Astrocyte (in vitro differentiated cells and primary cell): ENCODE data around the gene CASK. TPM values are rescaled to one million over a fixed set of nuclear protein-coding genes. Genes with fewer than 3 reads are reported as not detected.

Experiments used
- DNase-seq: peaks from one replicate; pipeline ENCODE4 v3.0.0-alpha.2; 2010; ENCODE audit warnings: low read depth
- FAIRE-seq: peaks from 2 replicates; lab custom pipeline; 2011; peaks lifted over from hg19 to GRCh38; lab: Jason Lieb, UNC
- H2AFZ ChIP-seq: 2 replicates; pipeline ENCODE4 v1.6.0; 2012; ENCODE audit warnings: low read depth, low read length, inconsistent platforms
- H3K27ac ChIP-seq: 2 replicates; pipeline ENCODE4 v1.5.1; 2011; ENCODE audit warnings: low read depth, low read length, inconsistent platforms
- H3K27me3 ChIP-seq: 2 replicates; pipeline ENCODE4 v1.6.0; 2011; ENCODE audit warnings: low read length, inconsistent platforms; ENCODE audit not compliant: insufficient read depth
- H3K36me3 ChIP-seq: 2 replicates; pipeline ENCODE4 v1.5.1; 2011; ENCODE audit warnings: low read length, inconsistent platforms; ENCODE audit not compliant: insufficient read depth
- H3K4me1 ChIP-seq: 2 replicates; pipeline ENCODE4 v1.5.1; 2011; ENCODE audit warnings: low read length, inconsistent platforms; ENCODE audit not compliant: insufficient read depth
- H3K4me2 ChIP-seq: 2 replicates; pipeline ENCODE4 v1.6.0; 2012; ENCODE audit warnings: low read length, inconsistent platforms
- H3K4me3 ChIP-seq: 2 replicates; pipeline ENCODE4 v1.5.1; 2011; ENCODE audit warnings: low read depth, mild to moderate bottlenecking, low read length, inconsistent platforms; ENCODE audit not compliant: insufficient read depth
- H3K79me2 ChIP-seq: 2 replicates; pipeline ENCODE4 v1.6.0; 2012; ENCODE audit warnings: mild to moderate bottlenecking, low read length, inconsistent platforms; ENCODE audit not compliant: insufficient read depth
- H3K9ac ChIP-seq: 2 replicates; pipeline ENCODE4 v1.6.0; 2012; ENCODE audit warnings: mild to moderate bottlenecking, low read length, inconsistent platforms
- H3K9me3 ChIP-seq: 2 replicates; pipeline ENCODE4 v1.5.1; 2012; ENCODE audit warnings: low read depth, mild to moderate bottlenecking, low read length, inconsistent platforms; ENCODE audit not compliant: insufficient read depth
- H4K20me1 ChIP-seq: 2 replicates; pipeline ENCODE4 v1.6.0; 2012; ENCODE audit warnings: low read length, inconsistent platforms; ENCODE audit not compliant: insufficient read depth
- H3K27ac Mint-ChIP-seq: one replicate; pipeline ENCODE4 v1.8.0; 2021; ENCODE audit warnings: mild to moderate bottlenecking, mixed read lengths; ENCODE audit not compliant: unreplicated experiment
- H3K27me3 Mint-ChIP-seq: one replicate; pipeline ENCODE4 v1.8.0; 2021; ENCODE audit warnings: low read depth, mixed read lengths; ENCODE audit not compliant: unreplicated experiment
- H3K36me3 Mint-ChIP-seq: one replicate; pipeline ENCODE4 v1.8.0; 2021; ENCODE audit warnings: low read depth, mixed read lengths; ENCODE audit not compliant: unreplicated experiment
- H3K4me1 Mint-ChIP-seq: one replicate; pipeline ENCODE4 v1.8.0; 2021; ENCODE audit warnings: low read depth, mixed read lengths; ENCODE audit not compliant: unreplicated experiment
- H3K4me3 Mint-ChIP-seq: one replicate; pipeline ENCODE4 v1.8.0; 2021; ENCODE audit warnings: mild to moderate bottlenecking, moderate library complexity, mixed read lengths; ENCODE audit not compliant: unreplicated experiment
- H3K9me3 Mint-ChIP-seq: one replicate; pipeline ENCODE4 v1.8.0; 2021; ENCODE audit warnings: mild to moderate bottlenecking, mixed read lengths; ENCODE audit not compliant: unreplicated experiment
- CTCF ChIP-seq: IDR thresholded peaks from 2 replicates; pipeline ENCODE4 v1.5.1; 2011; ENCODE audit warnings: low read depth, mild to moderate bottlenecking, inconsistent platforms, low read length, moderate library complexity; ENCODE audit not compliant: insufficient read depth
- EZH2 ChIP-seq: IDR thresholded peaks from 2 replicates; pipeline ENCODE4 v1.6.1; 2012; ENCODE audit warnings: mild to moderate bottlenecking, low read length, inconsistent platforms; ENCODE audit not compliant: insufficient read depth
- total RNA-seq: library from RNA; stranded (reverse); gene quantifications from 2 replicates; pipeline ENCODE4 v1.2.1, GENCODE V29; 2021

The CASK gene
- total RNA-seq, 1 donor from 2014 or later = 99.3 TPM

DNA sequence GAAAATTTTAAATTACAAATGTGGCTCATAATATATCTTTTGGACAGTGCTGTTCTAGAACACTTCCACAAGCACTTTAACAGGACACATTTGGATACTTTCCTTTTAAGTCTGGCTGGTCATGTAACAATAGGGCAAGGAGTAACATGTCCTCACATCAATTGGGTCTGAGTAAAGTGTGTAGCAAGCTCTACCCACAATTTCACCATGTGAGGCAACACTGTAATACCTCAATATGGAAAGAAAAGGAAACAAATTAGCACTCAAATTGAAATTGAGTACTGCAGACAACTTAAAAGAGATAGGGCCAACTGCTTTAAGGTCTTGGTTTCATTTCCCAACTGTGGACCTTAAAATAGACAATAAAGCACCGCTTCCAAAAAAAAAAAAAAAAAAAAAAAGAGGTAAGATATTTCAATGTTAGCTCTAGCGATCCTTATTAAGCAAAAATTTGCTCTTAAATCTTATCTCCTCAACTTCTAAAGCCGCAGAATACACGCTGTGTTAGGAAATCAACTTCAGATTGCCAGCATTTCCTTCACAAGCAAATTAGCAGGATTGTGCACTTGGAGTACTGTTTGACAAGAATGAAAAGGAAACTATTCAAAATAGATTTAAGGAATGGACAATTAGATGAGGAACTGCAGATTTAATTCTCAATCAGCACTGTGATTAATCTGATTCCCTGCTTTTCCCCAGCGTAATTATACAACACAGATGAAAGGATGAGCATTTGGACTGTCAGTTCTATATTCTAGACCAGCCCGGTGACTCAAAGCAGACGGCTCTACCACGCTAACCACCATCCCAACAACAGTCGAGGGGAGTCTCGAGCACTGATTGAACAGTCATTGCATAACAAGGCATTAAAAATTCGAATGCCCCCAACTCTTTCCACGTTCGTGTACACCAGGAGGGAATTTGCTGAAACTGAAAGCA lies 1.6 kb downstream of the CASK start:
- peak overlapping the region; percentile 98 for H3K4me3 Mint-ChIP-seq
- peak overlapping the region; percentile 93 for H3K4me2 ChIP-seq
- peak overlapping the region; percentile 95 for H3K27ac Mint-ChIP-seq
- peaks cover 8% of the 10 kb centered on the region for H3K4me1 Mint-ChIP-seq
- peaks cover 30% of the 10 kb centered on the region for H4K20me1 ChIP-seq
- TF ChIP-seq CTCF (no peak), EZH2 (no peak)
- no peaks in the 10 kb centered on the region for H3K36me3 ChIP-seq
- DNase-seq (peak; percentile 26), FAIRE-seq (peak; percentile 97)
- no peaks in the 10 kb centered on the region for H3K4me1 ChIP-seq
- H3K27me3 ChIP-seq = no peaks in the 10 kb centered on the region
- no peaks in the 10 kb centered on the region for H3K9me3 Mint-ChIP-seq
- peaks cover 57% of the 10 kb centered on the region for H3K79me2 ChIP-seq
- no peaks in the 10 kb centered on the region for H3K9me3 ChIP-seq
- no peaks in the 10 kb centered on the region for H3K36me3 Mint-ChIP-seq
- H3K4me3 ChIP-seq = peak overlapping the region; percentile 87
- peak overlapping the region; percentile 63 for H3K27ac ChIP-seq
- H3K9ac ChIP-seq = peak overlapping the region; percentile 89
- H3K27me3 Mint-ChIP-seq = no peaks in the 10 kb centered on the region
- H2AFZ ChIP-seq = no peak overlapping the region

DNA sequence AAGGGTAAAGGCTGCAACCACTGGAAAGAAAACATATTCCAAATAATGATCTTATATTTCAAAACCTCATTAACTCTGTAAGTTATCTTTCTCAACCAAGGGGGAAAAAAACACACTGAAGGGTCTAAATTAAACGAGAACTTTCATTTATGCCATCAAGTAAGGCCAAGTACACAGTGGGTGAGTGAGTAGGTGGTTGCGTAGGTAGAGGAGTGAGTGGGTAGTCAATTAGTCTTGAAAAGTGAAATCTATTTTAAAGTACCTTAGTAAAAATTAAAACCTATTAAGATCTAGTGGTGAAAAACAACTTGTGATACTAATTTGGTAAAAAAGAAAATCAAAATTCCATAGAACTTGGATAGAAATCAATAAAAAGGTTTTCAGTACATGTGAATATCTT lies 3.5 kb downstream of the CASK start:
- peaks cover 12% of the 10 kb centered on the region for H3K4me1 Mint-ChIP-seq
- H3K36me3 ChIP-seq = no peaks in the 10 kb centered on the region
- H4K20me1 ChIP-seq = peaks cover 42% of the 10 kb centered on the region
- no peak overlapping the region for H3K27ac ChIP-seq
- DNase-seq (no peak), FAIRE-seq (peak; percentile 17)
- H3K4me3 Mint-ChIP-seq = peak overlapping the region; percentile 54
- H3K4me3 ChIP-seq = no peak overlapping the region
- H3K4me1 ChIP-seq = no peaks in the 10 kb centered on the region
- H3K27me3 ChIP-seq = no peaks in the 10 kb centered on the region
- H3K79me2 ChIP-seq = peaks cover 72% of the 10 kb centered on the region
- no peak overlapping the region for H2AFZ ChIP-seq
- TF ChIP-seq EZH2 (no peak), CTCF (no peak)
- H3K9ac ChIP-seq = no peak overlapping the region
- no peak overlapping the region for H3K4me2 ChIP-seq
- no peaks in the 10 kb centered on the region for H3K9me3 ChIP-seq
- no peaks in the 10 kb centered on the region for H3K9me3 Mint-ChIP-seq
- no peaks in the 10 kb centered on the region for H3K36me3 Mint-ChIP-seq
- no peak overlapping the region for H3K27ac Mint-ChIP-seq
- H3K27me3 Mint-ChIP-seq = no peaks in the 10 kb centered on the region

- H3K79me2 ChIP-seq = peaks cover 87% of the 10 kb centered on the region
- TF ChIP-seq EZH2 (no peak), CTCF (no peak)
These were observed 5.8 kb downstream of the CASK start for GRCh38 chrX:41917517-41917916.

More at GRCh38 chrX:41917517-41917916, 5.8 kb downstream of the CASK start:
- DNase-seq (no peak), FAIRE-seq (peak; percentile 83)
- H3K27ac ChIP-seq = no peak overlapping the region
- H3K9me3 Mint-ChIP-seq = no peaks in the 10 kb centered on the region
- no peaks in the 10 kb centered on the region for H3K4me1 ChIP-seq
- no peaks in the 10 kb centered on the region for H3K36me3 ChIP-seq
- no peak overlapping the region for H3K4me3 ChIP-seq
- H3K27me3 Mint-ChIP-seq = no peaks in the 10 kb centered on the region
- peaks cover 28% of the 10 kb centered on the region for H3K4me1 Mint-ChIP-seq
- H3K36me3 Mint-ChIP-seq = no peaks in the 10 kb centered on the region
- no peak overlapping the region for H3K9ac ChIP-seq
- no peak overlapping the region for H2AFZ ChIP-seq
- H3K4me3 Mint-ChIP-seq = no peak overlapping the region
- H4K20me1 ChIP-seq = peaks cover 56% of the 10 kb centered on the region
- no peak overlapping the region for H3K27ac Mint-ChIP-seq
- no peaks in the 10 kb centered on the region for H3K27me3 ChIP-seq
- H3K9me3 ChIP-seq = no peaks in the 10 kb centered on the region
- H3K4me2 ChIP-seq = no peak overlapping the region
